Keratinocyte (primary cell): ENCODE data around the gene NEXN. TPM values are rescaled to one million over a fixed set of nuclear protein-coding genes. Genes with fewer than 3 reads are reported as not detected.

Source experiments
- DNase-seq: peaks from one replicate; pipeline ENCODE4 v3.0.0-alpha.2; 2011; ENCODE audit warnings: low read depth, missing footprints, low spot score
- FAIRE-seq: peaks from 2 replicates; lab custom pipeline; 2011; peaks lifted over from hg19 to GRCh38; lab: Jason Lieb, UNC
- H2AFZ ChIP-seq: 2 replicates; pipeline ENCODE4 v1.6.0; 2012; ENCODE audit warnings: low read length, control low read depth, inconsistent platforms; ENCODE audit not compliant: control insufficient read depth
- H3K27ac ChIP-seq: 2 replicates; pipeline ENCODE4 v1.5.1; 2011; ENCODE audit warnings: low read length; ENCODE audit not compliant: control insufficient read depth, insufficient read depth
- H3K27me3 ChIP-seq: 3 replicates; pipeline ENCODE4 v1.6.0; 2011; ENCODE audit warnings: low read length; ENCODE audit not compliant: control insufficient read depth, insufficient read depth; ENCODE audit errors: extremely low read depth
- H3K36me3 ChIP-seq, 2 experiments: 2 replicates in 1 of 2; 3 replicates in 1 of 2; pipeline ENCODE4 v1.5.1; 2011; ENCODE audit warnings: low read length in 2 of 2, mild to moderate bottlenecking in 1 of 2; ENCODE audit not compliant: control insufficient read depth in 2 of 2, insufficient read depth in 2 of 2; ENCODE audit errors: extremely low read depth in 1 of 2
- H3K4me1 ChIP-seq: 3 replicates; pipeline ENCODE4 v1.5.1; 2011; ENCODE audit warnings: low read length; ENCODE audit not compliant: control insufficient read depth, insufficient read depth; ENCODE audit errors: extremely low read depth
- H3K4me2 ChIP-seq: 3 replicates; pipeline ENCODE4 v1.6.0; 2011; ENCODE audit warnings: low read depth, low read length; ENCODE audit not compliant: control insufficient read depth, insufficient read depth; ENCODE audit errors: extremely low read depth
- H3K4me3 ChIP-seq, 3 experiments: fragments of 200-600 bp in 1 of 3; sonication (generic) in 1 of 3; 2 replicates in 2 of 3; 3 replicates in 1 of 3; pipeline ENCODE4 v1.5.1; 2011 to 2016; ENCODE audit warnings: low read length in 3 of 3, mild to moderate bottlenecking in 3 of 3, control low read depth in 2 of 3, inconsistent platforms in 1 of 3, low read depth in 1 of 3, mixed read lengths in 1 of 3, mixed run types in 1 of 3, moderate library complexity in 1 of 3; ENCODE audit not compliant: control insufficient read depth in 2 of 3, insufficient read depth in 2 of 3; ENCODE audit errors: extremely low read depth in 1 of 3
- H3K79me2 ChIP-seq: 2 replicates; pipeline ENCODE4 v1.6.0; 2012; ENCODE audit warnings: low read length; ENCODE audit not compliant: control insufficient read depth, insufficient read depth
- H3K9ac ChIP-seq: 3 replicates; pipeline ENCODE4 v1.6.0; 2011; ENCODE audit warnings: low read length; ENCODE audit not compliant: control insufficient read depth, insufficient read depth; ENCODE audit errors: extremely low read depth
- H3K9me1 ChIP-seq: 3 replicates; pipeline ENCODE4 v1.6.0; 2011; ENCODE audit warnings: low read length; ENCODE audit not compliant: control insufficient read depth, insufficient read depth; ENCODE audit errors: extremely low read depth
- H3K9me3 ChIP-seq: 2 replicates; pipeline ENCODE4 v1.5.1; 2012; ENCODE audit warnings: low read depth, low read length; ENCODE audit not compliant: control insufficient read depth
- H4K20me1 ChIP-seq: 3 replicates; pipeline ENCODE4 v1.6.0; 2011; ENCODE audit warnings: low read length; ENCODE audit not compliant: control insufficient read depth, insufficient read depth; ENCODE audit errors: extremely low read depth
- CTCF ChIP-seq, 3 experiments: IDR thresholded peaks in 1 of 3; conservative IDR thresholded peaks in 1 of 3; optimal IDR thresholded peaks in 1 of 3; 2 replicates in 2 of 3; 3 replicates in 1 of 3; pipeline versions ENCODE3 to v1.5.1; 2011; ENCODE audit warnings: low read length in 3 of 3, mild to moderate bottlenecking in 3 of 3, moderate library complexity in 2 of 3, control low read depth in 1 of 3, inconsistent platforms in 1 of 3; ENCODE audit not compliant: insufficient read depth in 2 of 3; ENCODE audit errors: extremely low read depth in 1 of 3
- EZH2 ChIP-seq: IDR thresholded peaks from one replicate; pipeline ENCODE4 v1.6.1; 2012; ENCODE audit warnings: inconsistent platforms, mild to moderate bottlenecking, low read length, moderate library complexity
- dilution Hi-C: fragments of 300-500 bp; cut with MboI; formaldehyde crosslinking; loops from one replicate; pipeline ENCODE4 v1.7.0; 2020; ENCODE audit warnings: low sequenced_read_pairs; ENCODE audit not compliant: extremely low pct_ligation_motif_present
- polyA plus RNA-seq, 5 experiments: library from polyadenylated mRNA; depleted of rRNA in 3 of 5; stranded (reverse) in 3 of 5; stranded (forward) in 1 of 5; unstranded in 1 of 5; fragments of >200 nt; gene quantifications; 1 replicate in 1 of 5; 2 replicates in 3 of 5; 3 replicates in 1 of 5; pipeline versions ENCODE4 v1.2.1 to v1.2.3, GENCODE V29; 2011 to 2012; ENCODE audit warnings: missing spikeins in 2 of 5, low read depth in 1 of 5, low replicate concordance in 1 of 5

Gene NEXN
- polyA plus RNA-seq, 1 donor (not counting 4 experiments of a cell fraction or from before 2014, with no cell fraction given) = 2.3 TPM

GRCh38 chr1:77956464-77956863, 68.0 kb downstream of the NEXN start:
- Histone ChIP-seq H3K9ac (no peak overlapping the region), H3K4me3 (no peak overlapping the region), H3K27ac (no peak overlapping the region), H3K9me1 (no peaks in the 10 kb centered on the region), H3K36me3 (peaks cover 23 to 53% of the 10 kb centered on the region in 2 experiments), H3K9me3 (no peaks in the 10 kb centered on the region), H2AFZ (no peak overlapping the region), H3K27me3 (no peaks in the 10 kb centered on the region), H3K79me2 (peaks cover 33% of the 10 kb centered on the region), H3K4me1 (no peaks in the 10 kb centered on the region), H3K4me2 (no peak overlapping the region), H4K20me1 (peaks cover 4% of the 10 kb centered on the region)
- DNase-seq (no peak), FAIRE-seq (no peak)
- TF ChIP-seq CTCF (optimal IDR thresholded peaks at IDR 0.05 in 1 of 3, IDR thresholded peaks at IDR 0.05 in 1 of 3, conservative IDR thresholded peaks at IDR 0.05 in 1 of 3; ENCODE audit: extremely low read depth in 1 of 3, insufficient read depth in 2 of 3, low read length in 3 of 3) = no peak
- dilution Hi-C loops = no loop called here

- Histone ChIP-seq H3K9ac (no peak overlapping the region), H3K9me3 (no peaks in the 10 kb centered on the region), H2AFZ (no peak overlapping the region), H3K4me1 (no peaks in the 10 kb centered on the region), H3K36me3 (peaks cover 26 to 49% of the 10 kb centered on the region in 2 experiments), H3K4me3 (no peak overlapping the region), H3K9me1 (no peaks in the 10 kb centered on the region), H4K20me1 (no peaks in the 10 kb centered on the region), H3K27ac (no peak overlapping the region), H3K79me2 (peaks cover 37% of the 10 kb centered on the region), H3K27me3 (no peaks in the 10 kb centered on the region), H3K4me2 (no peak overlapping the region)
- no peak for TF ChIP-seq CTCF (optimal IDR thresholded peaks at IDR 0.05 in 1 of 3, IDR thresholded peaks at IDR 0.05 in 1 of 3, conservative IDR thresholded peaks at IDR 0.05 in 1 of 3; ENCODE audit: extremely low read depth in 1 of 3, insufficient read depth in 2 of 3, low read length in 3 of 3)
- TF ChIP-seq EZH2 = no peak
- dilution Hi-C loops = no loop called here
- DNase-seq = no peak
- FAIRE-seq = no peak
Observed at GRCh38 chr1:77958391-77958790, 70.0 kb downstream of the NEXN start.
